NK-92 treated with Interleukin-12 subunit alpha and Interleukin-12 subunit beta, amount 100 ng/mL, for 24 hours (cell line): ENCODE data around the gene ARVCF.

ENCODE experiments used
- DNase-seq: peaks from one replicate; lab custom pipeline; 2025; lab: John Stamatoyannopoulos, UW

ARVCF gene

GRCh38 chr22:20017622-20017958 is 967 bp upstream of the ARVCF start:
- no peak for DNase-seq

GRCh38 chr22:20015971-20016733 is 471 bp downstream of the ARVCF start:
- no peak for DNase-seq

GRCh38 chr22:20015187-20015625 is 1.4 kb downstream of the ARVCF start:
- no peak for DNase-seq

- DNase-seq = no peak
These were observed 2.0 kb downstream of the ARVCF start for GRCh38 chr22:20014526-20015186.

GRCh38 chr22:20013382-20013871 is 3.2 kb downstream of the ARVCF start:
- DNase-seq = no peak

GRCh38 chr22:20012741-20013331 is 3.8 kb downstream of the ARVCF start:
- no peak for DNase-seq

GRCh38 chr22:20011993-20012740 is 4.5 kb downstream of the ARVCF start:
- DNase-seq = no peak

- DNase-seq = no peak
These were observed 5.3 kb downstream of the ARVCF start for GRCh38 chr22:20011123-20011992.

- DNase-seq = no peak
These were observed 6.1 kb downstream of the ARVCF start for GRCh38 chr22:20010307-20011122.

GRCh38 chr22:20009582-20010306 is 6.9 kb downstream of the ARVCF start:
- no peak for DNase-seq

- DNase-seq = no peak
These were observed 7.6 kb downstream of the ARVCF start for GRCh38 chr22:20009018-20009491.

- DNase-seq = no peak
These were observed 8.2 kb downstream of the ARVCF start for GRCh38 chr22:20008221-20008995.

GRCh38 chr22:20004464-20004863 is 12.2 kb downstream of the ARVCF start:
- DNase-seq = no peak

- no peak for DNase-seq
These were observed 13.3 kb downstream of the ARVCF start for GRCh38 chr22:20003304-20003703.

- DNase-seq = no peak
These were observed 14.0 kb downstream of the ARVCF start for GRCh38 chr22:20002636-20003035.

- DNase-seq = no peak
These were observed 14.5 kb downstream of the ARVCF start for GRCh38 chr22:20002128-20002527.

GRCh38 chr22:20001082-20001638 is 15.5 kb downstream of the ARVCF start:
- no peak for DNase-seq

GRCh38 chr22:20000246-20001081 is 16.2 kb downstream of the ARVCF start:
- no peak for DNase-seq
